GM12872 (cell line): ENCODE data around the gene PIEZO2.

Experiments used
- CTCF ChIP-seq: IDR thresholded peaks from 3 replicates; pipeline ENCODE4 v1.5.1; 2011; ENCODE audit warnings: low read depth, mild to moderate bottlenecking, low read length, moderate library complexity; ENCODE audit not compliant: insufficient read depth

Gene PIEZO2

DNA sequence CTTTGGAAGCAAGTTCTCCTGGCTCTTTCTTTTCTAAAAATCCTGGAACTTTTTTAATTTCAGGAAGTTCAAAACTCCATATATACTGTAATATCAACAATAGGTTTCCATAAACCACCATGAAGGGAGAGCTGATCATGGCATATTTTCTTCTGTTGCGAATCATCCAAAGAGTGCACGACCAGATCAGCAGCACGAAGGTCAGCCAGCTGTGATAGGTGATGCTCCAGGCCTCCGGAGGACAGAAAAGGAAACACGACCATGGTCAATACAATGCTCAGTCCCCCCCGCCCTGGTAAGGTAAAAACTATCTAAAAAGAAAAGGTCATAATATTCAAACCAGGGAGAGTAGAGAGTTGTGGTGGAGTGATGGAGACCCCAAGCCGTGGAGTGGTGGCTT, 354.6 kb downstream of the PIEZO2 start:
- TF ChIP-seq CTCF: no peak

GRCh38 chr18:10793730-10794370, 355.5 kb downstream of the PIEZO2 start:
- TF ChIP-seq CTCF: no peak

GRCh38 chr18:10792181-10792580, 357.2 kb downstream of the PIEZO2 start:
- TF ChIP-seq CTCF: no peak

- TF ChIP-seq CTCF: no peak
Measured at GRCh38 chr18:10791169-10791831, 358.1 kb downstream of the PIEZO2 start.

DNA sequence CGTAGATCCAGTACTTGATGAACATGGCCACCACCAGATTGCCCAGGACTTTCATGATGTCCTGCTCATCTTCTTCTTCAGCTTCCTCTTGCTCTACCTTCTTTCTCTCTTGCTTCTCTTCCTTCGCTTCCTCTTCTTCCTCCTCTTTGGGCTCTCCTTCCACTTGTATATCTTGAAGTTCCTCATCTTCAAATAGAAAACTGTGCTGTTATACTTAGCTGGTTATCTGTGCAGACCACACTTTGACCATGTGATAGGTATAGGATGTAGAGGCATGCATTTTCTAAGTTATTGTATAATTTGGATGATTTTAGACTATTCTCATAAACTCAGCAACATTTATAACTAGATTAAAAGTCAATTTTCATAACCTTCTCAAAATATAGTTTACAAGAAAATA, 360.2 kb downstream of the PIEZO2 start:
- no peak for TF ChIP-seq CTCF

- TF ChIP-seq CTCF: peak; percentile 89
Measured at GRCh38 chr18:10787293-10787901, 362.0 kb downstream of the PIEZO2 start.

- no peak for TF ChIP-seq CTCF
Measured at GRCh38 chr18:10785798-10786197, 363.6 kb downstream of the PIEZO2 start.
